Measurements from ENCODE around the gene KPNA2. TPM values are rescaled to one million over a fixed set of nuclear protein-coding genes. Genes with fewer than 3 reads are reported as not detected.

The KPNA2 gene
- total and polyA plus RNA-seq, 2 of the 13 experiments (the other 11 are each of a cell fraction or from before 2014, with no cell fraction given): 111 to 305 TPM

GRCh38 chr17:68035131-68035522 lies 408 bp upstream of the KPNA2 start (continued):
- no peak for TF ChIP-seq DDIT3 (CRISPR knock-in tag; IDR thresholded peaks at IDR 0.05)
- 0 out of 2 replicates have a peak, but pooled peaks have one; percentile 22 for TF ChIP-seq RFX3 (CRISPR knock-in tag; IDR thresholded peaks at IDR 0.05)
- peak; percentile 32 for TF ChIP-seq YY1 (IDR thresholded peaks at IDR 0.05; ENCODE audit: insufficient read depth, insufficient replicate concordance, low read depth, low read length)
- 0 out of 2 replicates have a peak, but pooled peaks have one; percentile 2 for TF ChIP-seq ZNF749 (CRISPR knock-in tag; IDR thresholded peaks at IDR 0.05; ENCODE audit: borderline replicate concordance)
- TF ChIP-seq XRCC5 (optimal IDR thresholded peaks at IDR 0.05; ENCODE audit: low read length): peak; percentile 13

GRCh38 chr17:68036304-68037147 lies 991 bp downstream of the KPNA2 start:
- CTCF ChIA-PET (ENCODE audit: low intra/inter-chr PET ratio, low total read pairs): no interaction called here
- peak; percentile 32 for TF ChIP-seq RBFOX2 (IDR thresholded peaks at IDR 0.05; ENCODE audit: low read depth, low read length)
- TF ChIP-seq ZBTB21 (CRISPR knock-in tag; IDR thresholded peaks at IDR 0.05): peak; percentile 32; the same call in 1 of the 2 replicates
- 0 out of 2 replicates have a peak, but pooled peaks have one; percentile 12 for TF ChIP-seq ZNF430 (CRISPR knock-in tag; IDR thresholded peaks at IDR 0.05)
- 0 out of 2 replicates have a peak, but pooled peaks have one; percentile 64 for TF ChIP-seq RARG (CRISPR knock-in tag; IDR thresholded peaks at IDR 0.05; ENCODE audit: low read depth)
- TF ChIP-seq ZNF615 (CRISPR knock-in tag; IDR thresholded peaks at IDR 0.05; ENCODE audit: borderline replicate concordance): 0 out of 2 replicates have a peak, but pooled peaks have one; percentile 5
- no peak for TF ChIP-seq IRF2 (CRISPR knock-in tag; IDR thresholded peaks at IDR 0.05)
- no peak for TF ChIP-seq TEF (CRISPR knock-in tag; IDR thresholded peaks at IDR 0.05)
- peak; percentile 63; the same call in 1 of the 2 replicates for TF ChIP-seq HDAC6 (IDR thresholded peaks at IDR 0.05; ENCODE audit: low read depth, low read length)
- no peak; the same call in 1 of the 2 replicates for TF ChIP-seq MEIS1 (CRISPR knock-in tag; IDR thresholded peaks at IDR 0.05; ENCODE audit: borderline replicate concordance)
- no peak for TF ChIP-seq ARID5B (CRISPR knock-in tag; IDR thresholded peaks at IDR 0.05)
- peak; percentile 25; the same call in 1 of the 2 replicates for TF ChIP-seq ZBTB3 (CRISPR knock-in tag; IDR thresholded peaks at IDR 0.05; ENCODE audit: borderline replicate concordance, low read depth)

More at GRCh38 chr17:68036304-68037147, 991 bp downstream of the KPNA2 start:
- 12% methylated on average over 11 of the region's 11 CpGs for WGBS (ENCODE audit: low lambda C conversion rate)
- BruUV-seq (replicated peaks): no TSS peak
- Histone ChIP-seq H3K4me1 (ENCODE audit: insufficient read depth, low read length) (peaks cover 49% of the 10 kb centered on the region), H2AFZ (ENCODE audit: low read length) (no peak overlapping the region), H3K36me3 (replicated peaks in 1 of 2; ENCODE audit: control insufficient read depth in 1 of 2, insufficient read depth in 2 of 2, low read length in 2 of 2) (peaks cover 16 to 42% of the 10 kb centered on the region in 2 experiments), H3K9ac (ENCODE audit: insufficient read depth, low read depth, low read length) (peak overlapping the region; percentile 100), H3K27ac (ENCODE audit: extremely low read length, insufficient read depth, low read length) (peak overlapping the region; percentile 97), H3K4me3 (replicated peaks in 1 of 3; ENCODE audit: insufficient read depth in 1 of 3, low read depth in 2 of 3, low read length in 3 of 3) (peak overlapping the region; percentile 81 to 98 (median 93)), H3K4me2 (ENCODE audit: low read depth, low read length) (peak overlapping the region; percentile 73), H3K27me3 (ENCODE audit: control insufficient read depth in 1 of 2, insufficient read depth in 2 of 2, low read length in 2 of 2) (no peaks in the 10 kb centered on the region; a peak in 1 of 5 replicates), H3K79me2 (ENCODE audit: insufficient read depth, low read length) (peaks cover 40% of the 10 kb centered on the region), H4K20me1 (ENCODE audit: insufficient read depth, low read length) (peaks cover 8% of the 10 kb centered on the region; the same call in 1 of the 2 replicates), H3K9me3 (ENCODE audit: low read length) (no peaks in the 10 kb centered on the region)
- DNase-seq (ENCODE audit: low spot score) (no peak), ATAC-seq (no peak), FAIRE-seq (no peak)
- POLR2A ChIA-PET: interaction anchor here (1.2 to 2.7 kb wide), 4 partner anchors 16 to 63 kb away, joined by 3 to 44 read pairs (median 4); no protein-coding TSS in a partner anchor
- in situ Hi-C loops (cut with HindIII; ENCODE audit: extremely low pct_ligation_motif_present, low pct_unique_long_range_greater_than_20kb) (no loop called here), intact Hi-C loops (cut with micrococcal nuclease; ENCODE audit: unreplicated experiment) (loop anchor here (10.0 kb wide), 1 partner anchor 418 kb away; the partner anchor contains the start of gene WIPI1)

Data from HepG2 (cell line).